K562 (cell line): ENCODE results near the gene LAPTM5. TPM values are rescaled to one million over a fixed set of nuclear protein-coding genes. Genes with fewer than 3 reads are reported as not detected.

ENCODE experiments used
- ADNP ChIP-seq: fragments of 200-800 bp; sonication (Bioruptor generic); IDR thresholded peaks from 2 replicates; pipeline ENCODE4 v1.6.1; 2016; ENCODE audit warnings: missing genetic modification characterization, missing compliant biosample characterization
- ARID3B ChIP-seq: fragments of 250-450 bp; sonication (Bioruptor Pico); IDR thresholded peaks from 2 replicates; pipeline ENCODE4 v1.4.0; 2020; ENCODE audit warnings: borderline replicate concordance
- DPF2 ChIP-seq: fragments of 450-650 bp; IDR thresholded peaks from 2 replicates; pipeline ENCODE4 v1.6.1; 2016
- HDGF ChIP-seq: fragments of 450-650 bp; IDR thresholded peaks from 2 replicates; pipeline ENCODE4 v1.6.1; 2016
- HEY1 ChIP-seq: fragments of 250-450 bp; sonication (Bioruptor Pico); IDR thresholded peaks from 2 replicates; pipeline ENCODE4 v1.5.0; 2020; ENCODE audit warnings: mild to moderate bottlenecking, moderate library complexity, borderline replicate concordance
- MYC ChIP-seq, 2 experiments: fragments of 250-450 bp in 1 of 2; sonication (Bioruptor Pico) in 1 of 2; IDR thresholded peaks; 2 replicates each; pipeline versions ENCODE4 v1.5.1 to v1.6.1; 2012 to 2021; ENCODE audit warnings: low read depth in 2 of 2, borderline replicate concordance in 1 of 2, improper control_type of control experiment in 1 of 2, low read length in 1 of 2, mild to moderate bottlenecking in 1 of 2, moderate library complexity in 1 of 2
- NEUROD1 ChIP-seq: fragments of 150-350 bp; IDR thresholded peaks from 2 replicates; pipeline ENCODE4 v1.6.1; 2014; ENCODE audit warnings: borderline replicate concordance, low read length, low read depth; ENCODE audit not compliant: partially characterized antibody
- NFYB ChIP-seq: IDR thresholded peaks from 2 replicates; pipeline ENCODE4 v1.6.1; 2011; ENCODE audit warnings: mild to moderate bottlenecking, moderate library complexity; ENCODE audit not compliant: insufficient read length; ENCODE audit errors: extremely low read depth
- PATZ1 ChIP-seq: fragments of 250-450 bp; sonication (Bioruptor Pico); IDR thresholded peaks from 2 replicates; pipeline ENCODE4 v1.5.0; 2020; ENCODE audit warnings: mild to moderate bottlenecking, borderline replicate concordance
- POLR3A ChIP-seq: IDR thresholded peaks from 2 replicates; pipeline ENCODE4 v1.6.1; 2011; ENCODE audit warnings: borderline replicate concordance, mild to moderate bottlenecking, moderate library complexity; ENCODE audit not compliant: insufficient read length, insufficient read depth; ENCODE audit errors: extremely low read depth
- RBM22 ChIP-seq: fragments of 200-400 bp; formaldehyde crosslinking; IDR thresholded peaks from 2 replicates; pipeline ENCODE4 v1.6.1; 2018; ENCODE audit warnings: low read length, low read depth; ENCODE audit not compliant: poor library complexity, severe bottlenecking
- RFX5 ChIP-seq: IDR thresholded peaks from 2 replicates; pipeline ENCODE4 v1.6.1; 2011; ENCODE audit warnings: low read depth, mild to moderate bottlenecking, improper control_type of control experiment, low read length
- SETDB1 ChIP-seq: IDR thresholded peaks from one replicate; pipeline ENCODE4 v1.6.1; 2012; ENCODE audit warnings: low read length, control low read depth, inconsistent platforms
- SOX6 ChIP-seq: fragments of 450-650 bp; IDR thresholded peaks from 2 replicates; pipeline ENCODE4 v1.6.1; 2014; ENCODE audit warnings: mild to moderate bottlenecking
- TGIF2 ChIP-seq: sonication (generic); formaldehyde crosslinking; IDR thresholded peaks from 2 replicates; pipeline ENCODE4 v1.8.1; 2022; ENCODE audit warnings: mild to moderate bottlenecking, missing genetic modification reagents, moderate library complexity
- YY1 ChIP-seq, 3 experiments: IDR thresholded peaks; 2 replicates each; pipeline ENCODE4 v1.6.1; 2011; ENCODE audit warnings: low read length in 2 of 3, mild to moderate bottlenecking in 2 of 3, moderate library complexity in 2 of 3, borderline replicate concordance in 1 of 3, control low read depth in 1 of 3, low read depth in 1 of 3; ENCODE audit not compliant: insufficient read depth in 3 of 3, insufficient replicate concordance in 2 of 3, control insufficient read depth in 1 of 3, insufficient read length in 1 of 3; ENCODE audit errors: extremely low read depth in 1 of 3
- ZC3H8 ChIP-seq: fragments of 450-650 bp; IDR thresholded peaks from 2 replicates; pipeline ENCODE4 v1.6.1; 2017
- ZNF121 ChIP-seq: sonication (generic); formaldehyde crosslinking; conservative IDR thresholded peaks from 2 replicates; pipeline ENCODE4 v1.8.0; 2022; ENCODE audit warnings: missing genetic modification reagents
- ZNF165 ChIP-seq: fragments of 250-450 bp; sonication (Bioruptor Pico); IDR thresholded peaks from 2 replicates; pipeline ENCODE4 v1.4.0; 2020; ENCODE audit warnings: borderline replicate concordance
- ZNF253 ChIP-seq: fragments of 250-450 bp; sonication (Bioruptor Pico); conservative IDR thresholded peaks from 2 replicates; pipeline ENCODE4 v1.6.1; 2021; ENCODE audit warnings: mild to moderate bottlenecking
- ZNF444 ChIP-seq: fragments of 250-450 bp; sonication (Bioruptor Pico); IDR thresholded peaks from 2 replicates; pipeline ENCODE4 v1.4.0; 2020; ENCODE audit warnings: mild to moderate bottlenecking, moderate library complexity
- ZNF668 ChIP-seq: fragments of 250-450 bp; sonication (Bioruptor Pico); IDR thresholded peaks from 2 replicates; pipeline ENCODE4 v1.8.0; 2022; ENCODE audit warnings: mild to moderate bottlenecking, inconsistent platforms
- ZNF830 ChIP-seq: fragments of 250-450 bp; sonication (Bioruptor Pico); IDR thresholded peaks from 2 replicates; pipeline ENCODE4 v1.5.0; 2021; ENCODE audit warnings: mild to moderate bottlenecking
- polyA plus RNA-seq, 8 experiments: library from polyadenylated mRNA; depleted of rRNA in 4 of 8; stranded (reverse) in 5 of 8; unstranded in 3 of 8; fragments of >200 nt; fragmentation: Nextera tagmentation in 2 of 8; fragmentation: Illumina TruSeq in 1 of 8; extraction: Ambion mirVana in 2 of 8; extraction: Trizol in 1 of 8; gene quantifications; 2 replicates each; pipeline versions ENCODE4 v1.2.1 to v1.2.3, GENCODE V29; 2011 to 2014; ENCODE audit warnings: inconsistent platforms in 1 of 8, missing spikeins in 1 of 8
- total RNA-seq, 7 experiments: library from RNA; depleted of rRNA in 6 of 7; stranded (reverse); fragments of >200 nt in 6 of 7; fragmentation: Illumina TruSeq in 2 of 7; extraction: Trizol in 2 of 7; gene quantifications; 2 replicates each; pipeline versions ENCODE4 v1.2.1 to v1.2.3, GENCODE V29; 2011 to 2021; ENCODE audit warnings: low replicate concordance in 1 of 7
- TF ChIP-seq, protein P1 (sequence below): fragments of 450-650 bp; IDR thresholded peaks from 2 replicates; pipeline ENCODE4 v1.6.1; 2016; ENCODE audit warnings: borderline replicate concordance

Gene LAPTM5
- total and polyA plus RNA-seq, 9 of the 15 experiments (the other 6 are each of a cell fraction or from before 2014, with no cell fraction given) = 2.4 to 47.3 (median 20.3) TPM

DNA sequence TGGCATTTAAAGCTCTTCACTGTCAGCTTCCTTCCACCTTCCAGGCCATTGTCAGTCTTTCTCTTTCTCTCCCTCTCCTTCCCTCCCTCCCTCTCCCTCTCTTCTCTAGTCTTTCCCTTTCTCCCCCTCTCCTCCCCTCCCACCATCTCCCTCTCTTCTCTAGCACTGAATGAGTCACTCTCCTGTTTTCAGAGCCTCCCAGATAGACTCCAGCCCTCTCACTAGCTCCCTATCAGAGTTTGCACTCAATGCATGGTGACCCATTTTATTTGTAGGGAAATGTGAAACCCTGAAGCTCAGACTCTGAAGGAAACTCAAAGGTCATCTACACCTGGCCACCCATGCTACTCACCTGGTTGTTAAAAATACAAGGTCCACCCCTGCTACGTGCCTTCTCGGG, 29.8 kb downstream of the LAPTM5 start (continued):
- TF ChIP-seq ZC3H8 (peak; percentile 82; the same call in 1 of the 2 replicates), RFX5 (no peak), TGIF2 (CRISPR knock-in tag) (no peak), POLR3A (no peak), ZNF668 (no peak), ARID3B (no peak), ZNF830 (CRISPR knock-in tag) (no peak), ZNF165 (CRISPR knock-in tag) (no peak), DPF2 (peak; percentile 98), MYC (IDR thresholded peaks at IDR 0.05; ENCODE audit: low read depth, low read length) (no peak), MYC (CRISPR knock-in tag; IDR thresholded peaks at IDR 0.05; ENCODE audit: borderline replicate concordance, low read depth) (no peak), NFYB (no peak), HEY1 (no peak), SETDB1 (no peak), ZNF444 (CRISPR knock-in tag) (peak; percentile 83), ZNF253 (CRISPR knock-in tag) (no peak), YY1 (IDR thresholded peaks at IDR 0.05; ENCODE audit: borderline replicate concordance in 1 of 3, control insufficient read depth in 1 of 3, extremely low read depth in 1 of 3, insufficient read depth in 3 of 3, insufficient read length in 1 of 3, insufficient replicate concordance in 2 of 3, low read depth in 1 of 3, low read length in 2 of 3) (peak in 1 of 3 experiments; percentile 8), NEUROD1 (peak; percentile 54), RBM22 (no peak), SOX6 (peak; percentile 78), ADNP (no peak), PATZ1 (CRISPR knock-in tag) (no peak), HDGF (peak; percentile 86; the same call in 1 of the 2 replicates), ZNF121 (CRISPR knock-in tag) (no peak)
- TF ChIP-seq, protein P1, sequence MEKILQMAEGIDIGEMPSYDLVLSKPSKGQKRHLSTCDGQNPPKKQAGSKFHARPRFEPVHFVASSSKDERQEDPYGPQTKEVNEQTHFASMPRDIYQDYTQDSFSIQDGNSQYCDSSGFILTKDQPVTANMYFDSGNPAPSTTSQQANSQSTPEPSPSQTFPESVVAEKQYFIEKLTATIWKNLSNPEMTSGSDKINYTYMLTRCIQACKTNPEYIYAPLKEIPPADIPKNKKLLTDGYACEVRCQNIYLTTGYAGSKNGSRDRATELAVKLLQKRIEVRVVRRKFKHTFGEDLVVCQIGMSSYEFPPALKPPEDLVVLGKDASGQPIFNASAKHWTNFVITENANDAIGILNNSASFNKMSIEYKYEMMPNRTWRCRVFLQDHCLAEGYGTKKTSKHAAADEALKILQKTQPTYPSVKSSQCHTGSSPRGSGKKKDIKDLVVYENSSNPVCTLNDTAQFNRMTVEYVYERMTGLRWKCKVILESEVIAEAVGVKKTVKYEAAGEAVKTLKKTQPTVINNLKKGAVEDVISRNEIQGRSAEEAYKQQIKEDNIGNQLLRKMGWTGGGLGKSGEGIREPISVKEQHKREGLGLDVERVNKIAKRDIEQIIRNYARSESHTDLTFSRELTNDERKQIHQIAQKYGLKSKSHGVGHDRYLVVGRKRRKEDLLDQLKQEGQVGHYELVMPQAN = 0 out of 2 replicates have a peak, but pooled peaks have one; percentile 63
